ENCODE measurements around the gene ATF6.

Gene ATF6

GRCh38 chr1:161936786-161937185, 170.7 kb downstream of the ATF6 start:
- Histone ChIP-seq H3K27me3 (ENCODE audit: insufficient read depth, poor library complexity, severe bottlenecking) (no peaks in the 10 kb centered on the region), H3K9me3 (ENCODE audit: severe bottlenecking) (no peaks in the 10 kb centered on the region), H3K36me3 (ENCODE audit: low read depth) (no peaks in the 10 kb centered on the region), H3K4me3 (ENCODE audit: severe bottlenecking) (no peak overlapping the region), H3K4me1 (ENCODE audit: insufficient read depth, poor library complexity, severe bottlenecking) (no peaks in the 10 kb centered on the region), H3K27ac (ENCODE audit: poor library complexity, severe bottlenecking) (no peak overlapping the region)
- no peak for DNase-seq (ENCODE audit: low spot score)
- peak; percentile 62 for ATAC-seq (ENCODE audit: low read depth)
- TF ChIP-seq CTCF (IDR thresholded peaks at IDR 0.05; ENCODE audit: poor library complexity, severe bottlenecking): no peak

- no peak for ATAC-seq (ENCODE audit: low read depth)
- DNase-seq (ENCODE audit: low spot score): no peak
- TF ChIP-seq CTCF (IDR thresholded peaks at IDR 0.05; ENCODE audit: poor library complexity, severe bottlenecking): no peak
- Histone ChIP-seq H3K4me1 (ENCODE audit: insufficient read depth, poor library complexity, severe bottlenecking) (no peaks in the 10 kb centered on the region), H3K4me3 (ENCODE audit: severe bottlenecking) (no peak overlapping the region), H3K36me3 (ENCODE audit: low read depth) (no peaks in the 10 kb centered on the region), H3K27me3 (ENCODE audit: insufficient read depth, poor library complexity, severe bottlenecking) (no peaks in the 10 kb centered on the region), H3K9me3 (ENCODE audit: severe bottlenecking) (no peaks in the 10 kb centered on the region), H3K27ac (ENCODE audit: poor library complexity, severe bottlenecking) (no peak overlapping the region)
Measured at GRCh38 chr1:161940866-161941591, 174.9 kb downstream of the ATF6 start.

DNA sequence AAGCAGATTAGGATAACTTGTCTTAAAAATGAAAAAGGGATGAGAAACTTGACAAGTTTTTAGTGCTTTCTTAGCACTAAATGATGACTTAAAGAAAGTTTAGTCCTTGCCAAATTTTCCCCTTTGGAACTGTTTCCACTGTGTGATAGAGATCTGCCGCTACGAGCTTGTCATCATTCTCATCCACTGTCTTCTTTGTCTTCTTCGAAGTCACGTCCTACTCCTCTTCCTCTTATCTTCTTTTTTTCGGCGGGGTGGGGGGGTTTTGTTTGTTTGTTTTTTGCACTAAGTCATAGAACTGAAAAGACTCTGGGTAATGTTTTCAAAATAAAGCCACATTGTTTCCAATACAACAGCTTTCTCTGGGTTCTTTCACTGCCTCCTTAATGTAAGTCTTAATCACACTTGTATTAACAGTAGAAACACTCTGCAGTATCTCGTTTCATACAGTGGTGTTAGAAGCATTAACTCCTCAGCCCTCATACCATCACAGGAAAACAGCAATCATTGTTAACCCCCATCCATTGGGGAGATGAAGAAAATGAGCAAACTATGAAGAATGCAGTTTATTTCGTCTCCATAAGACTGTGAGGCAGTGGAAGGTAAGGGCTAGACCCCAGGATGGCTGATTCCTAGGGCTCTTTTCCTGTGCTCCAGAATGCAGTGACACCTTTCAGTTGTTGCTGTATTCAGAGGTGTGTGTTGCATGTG, 175.8 kb downstream of the ATF6 start:
- H3K4me3 ChIP-seq (ENCODE audit: severe bottlenecking): no peak overlapping the region
- ATAC-seq (ENCODE audit: low read depth) (no peak), DNase-seq (ENCODE audit: low spot score) (no peak)
- H3K36me3 ChIP-seq (ENCODE audit: low read depth): no peaks in the 10 kb centered on the region
- no peak overlapping the region for H3K27ac ChIP-seq (ENCODE audit: poor library complexity, severe bottlenecking)
- H3K4me1 ChIP-seq (ENCODE audit: insufficient read depth, poor library complexity, severe bottlenecking): no peaks in the 10 kb centered on the region
- no peaks in the 10 kb centered on the region for H3K27me3 ChIP-seq (ENCODE audit: insufficient read depth, poor library complexity, severe bottlenecking)
- TF ChIP-seq CTCF (IDR thresholded peaks at IDR 0.05; ENCODE audit: poor library complexity, severe bottlenecking): no peak
- no peaks in the 10 kb centered on the region for H3K9me3 ChIP-seq (ENCODE audit: severe bottlenecking)

DNA sequence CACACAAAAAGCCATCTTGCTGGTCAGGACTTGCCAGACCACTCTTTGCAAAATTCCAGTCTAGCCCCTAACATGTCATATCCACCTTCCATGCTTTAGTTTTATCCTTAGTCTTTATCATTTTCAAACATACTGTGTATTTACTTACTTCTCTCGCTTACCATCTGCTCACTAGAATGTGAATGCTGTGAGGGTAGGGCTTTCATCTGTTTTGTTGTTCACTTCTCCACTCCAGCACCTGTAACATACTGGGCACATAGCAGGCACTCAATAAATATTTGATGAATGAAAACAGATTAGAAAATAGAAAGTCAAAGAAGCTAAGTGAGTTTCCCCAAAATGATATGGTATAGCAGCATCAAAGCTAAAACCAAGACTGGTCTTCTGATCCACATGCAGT, 177.6 kb downstream of the ATF6 start:
- Histone ChIP-seq H3K9me3 (ENCODE audit: severe bottlenecking) (no peaks in the 10 kb centered on the region), H3K4me3 (ENCODE audit: severe bottlenecking) (no peak overlapping the region), H3K27me3 (ENCODE audit: insufficient read depth, poor library complexity, severe bottlenecking) (no peaks in the 10 kb centered on the region), H3K4me1 (ENCODE audit: insufficient read depth, poor library complexity, severe bottlenecking) (no peaks in the 10 kb centered on the region), H3K27ac (ENCODE audit: poor library complexity, severe bottlenecking) (no peak overlapping the region), H3K36me3 (ENCODE audit: low read depth) (no peaks in the 10 kb centered on the region)
- no peak for TF ChIP-seq CTCF (IDR thresholded peaks at IDR 0.05; ENCODE audit: poor library complexity, severe bottlenecking)
- ATAC-seq (ENCODE audit: low read depth) (no peak), DNase-seq (ENCODE audit: low spot score) (no peak)

GRCh38 chr1:161944381-161944780, 178.3 kb downstream of the ATF6 start:
- no peak overlapping the region for H3K4me3 ChIP-seq (ENCODE audit: severe bottlenecking)
- H3K36me3 ChIP-seq (ENCODE audit: low read depth): no peaks in the 10 kb centered on the region
- no peaks in the 10 kb centered on the region for H3K27me3 ChIP-seq (ENCODE audit: insufficient read depth, poor library complexity, severe bottlenecking)
- DNase-seq (ENCODE audit: low spot score) (no peak), ATAC-seq (ENCODE audit: low read depth) (no peak)
- no peaks in the 10 kb centered on the region for H3K9me3 ChIP-seq (ENCODE audit: severe bottlenecking)
- H3K4me1 ChIP-seq (ENCODE audit: insufficient read depth, poor library complexity, severe bottlenecking): no peaks in the 10 kb centered on the region
- no peak overlapping the region for H3K27ac ChIP-seq (ENCODE audit: poor library complexity, severe bottlenecking)
- no peak for TF ChIP-seq CTCF (IDR thresholded peaks at IDR 0.05; ENCODE audit: poor library complexity, severe bottlenecking)

All from RWPE2 (cell line).